Neuronal stem cell (in vitro differentiated cells): Measurements from ENCODE around the gene TMEM176B.

Experiments
- DNase-seq: peaks from one replicate; pipeline ENCODE4 v3.0.0-alpha.2; 2013; ENCODE audit warnings: low spot score
- H2AFZ ChIP-seq: one replicate; pipeline ENCODE4 v1.6.1; 2013; ENCODE audit warnings: mild to moderate bottlenecking, low read length, inconsistent platforms
- H2AK5ac ChIP-seq: 2 replicates; pipeline ENCODE4 v1.6.1; 2013; ENCODE audit warnings: low read depth, mild to moderate bottlenecking, inconsistent platforms, low read length, moderate library complexity, mixed read lengths
- H2BK120ac ChIP-seq: 2 replicates; pipeline ENCODE4 v1.6.1; 2013; ENCODE audit warnings: low read depth, mild to moderate bottlenecking, inconsistent platforms, low read length, moderate library complexity, mixed read lengths
- H2BK12ac ChIP-seq: one replicate; pipeline ENCODE4 v1.6.1; 2013; ENCODE audit warnings: low read length, inconsistent platforms
- H2BK15ac ChIP-seq: 2 replicates; pipeline ENCODE4 v1.6.1; 2013; ENCODE audit warnings: mild to moderate bottlenecking, low read length, inconsistent platforms, mixed read lengths
- H2BK5ac ChIP-seq: one replicate; pipeline ENCODE4 v1.6.1; 2013; ENCODE audit warnings: inconsistent platforms, mild to moderate bottlenecking, low read length, moderate library complexity
- H3K14ac ChIP-seq: one replicate; pipeline ENCODE4 v1.6.1; 2013; ENCODE audit warnings: low read length, inconsistent platforms
- H3K18ac ChIP-seq: 2 replicates; pipeline ENCODE4 v1.6.1; 2013; ENCODE audit warnings: low read length, inconsistent platforms
- H3K23ac ChIP-seq: 2 replicates; pipeline ENCODE4 v1.6.1; 2013; ENCODE audit warnings: low read depth, mild to moderate bottlenecking, mixed read lengths, low read length, inconsistent platforms; ENCODE audit not compliant: poor library complexity
- H3K27ac ChIP-seq: replicated peaks from 3 replicates; pipeline ENCODE4 v1.5.1; 2013; ENCODE audit warnings: low read length, inconsistent platforms
- H3K27me3 ChIP-seq, 3 experiments: 2 replicates each; pipeline ENCODE4 v1.6.1; 2013; ENCODE audit warnings: low read length in 3 of 3, mild to moderate bottlenecking in 2 of 3, inconsistent platforms in 1 of 3, low read depth in 1 of 3, mixed read lengths in 1 of 3, moderate library complexity in 1 of 3; ENCODE audit not compliant: control insufficient read depth in 3 of 3, insufficient read depth in 3 of 3
- H3K36me3 ChIP-seq, 2 donors: replicated peaks in 1 of 2; 2 replicates each; pipeline ENCODE4 v1.6.1; 2013; ENCODE audit warnings: low read length in 2 of 2; ENCODE audit not compliant: control insufficient read depth in 2 of 2, insufficient read depth in 2 of 2
- H3K4ac ChIP-seq: 2 replicates; pipeline ENCODE4 v1.6.1; 2013; ENCODE audit warnings: inconsistent platforms, mild to moderate bottlenecking, low read length, moderate library complexity
- H3K4me1 ChIP-seq, 2 donors: 1 replicate in 1 of 2; 2 replicates in 1 of 2; pipeline ENCODE4 v1.6.1; 2013; ENCODE audit warnings: low read length in 2 of 2, low read depth in 1 of 2; ENCODE audit not compliant: control insufficient read depth in 2 of 2, insufficient read depth in 1 of 2
- H3K4me2 ChIP-seq: one replicate; pipeline ENCODE4 v1.6.1; 2013; ENCODE audit warnings: mild to moderate bottlenecking, low read length, inconsistent platforms; ENCODE audit not compliant: insufficient read depth, poor library complexity, severe bottlenecking
- H3K4me3 ChIP-seq, 2 donors: 2 replicates each; pipeline ENCODE4 v1.5.1; 2013; ENCODE audit warnings: low read length in 2 of 2, mild to moderate bottlenecking in 2 of 2, inconsistent platforms in 1 of 2, moderate library complexity in 1 of 2
- H3K79me1 ChIP-seq: one replicate; pipeline ENCODE4 v1.6.1; 2013; ENCODE audit warnings: low read depth, mild to moderate bottlenecking, inconsistent platforms, low read length, moderate library complexity
- H3K9ac ChIP-seq: one replicate; pipeline ENCODE4 v1.6.1; 2013; ENCODE audit warnings: mild to moderate bottlenecking, low read depth, low read length, inconsistent platforms; ENCODE audit not compliant: poor library complexity
- H3K9me3 ChIP-seq, 2 donors: replicated peaks in 1 of 2; 2 replicates each; pipeline versions ENCODE3 to v1.6.1; 2013; ENCODE audit warnings: low read length in 2 of 2, mild to moderate bottlenecking in 2 of 2, inconsistent platforms in 1 of 2, low read depth in 1 of 2, mixed read lengths in 1 of 2, moderate library complexity in 1 of 2; ENCODE audit not compliant: control insufficient read depth in 2 of 2, insufficient read depth in 1 of 2
- H4K8ac ChIP-seq: one replicate; pipeline ENCODE4 v1.6.1; 2013; ENCODE audit warnings: low read depth, mild to moderate bottlenecking, inconsistent platforms, low read length, moderate library complexity
- H4K91ac ChIP-seq: one replicate; pipeline ENCODE4 v1.6.1; 2013; ENCODE audit warnings: low read length, low read depth, mild to moderate bottlenecking, inconsistent platforms; ENCODE audit not compliant: poor library complexity
- WGBS, 2 donors: extraction: QIAGEN DNeasy Blood & Tissue Kit; methylation state at CpG; one replicate each; pipeline ENCODE4 v1.1.7; 2013; ENCODE audit warnings: missing lambda C conversion rate in 2 of 2, mixed read lengths in 1 of 2; ENCODE audit not compliant: insufficient read length in 2 of 2, insufficient replicate concordance in 1 of 2; ENCODE audit errors: extremely low coverage in 2 of 2; 5-methylcytosine and 5-hydroxymethylcytosine counted together

Gene TMEM176B

GRCh38 chr7:150804802-150805201 is 4.6 kb upstream of the TMEM176B start:
- no peak overlapping the region for H3K4me3 ChIP-seq
- no peak overlapping the region for H3K14ac ChIP-seq
- no peak overlapping the region for H3K4ac ChIP-seq
- no peaks in the 10 kb centered on the region for H3K36me3 ChIP-seq
- no peaks in the 10 kb centered on the region for H3K79me1 ChIP-seq
- no CpG with 5 or more reads among the region's 5 CpGs for WGBS, 2 donors
- no peak overlapping the region for H3K4me2 ChIP-seq
- no peak overlapping the region for H2BK5ac ChIP-seq
- no peak for DNase-seq
- H2BK120ac ChIP-seq: no peak overlapping the region
- no peak overlapping the region for H2AK5ac ChIP-seq
- no peak overlapping the region for H3K18ac ChIP-seq
- no peak overlapping the region for H2BK15ac ChIP-seq
- H2AFZ ChIP-seq: no peak overlapping the region
- peaks cover 0 to 2% of the 10 kb centered on the region in 2 donors for H3K4me1 ChIP-seq
- no peak overlapping the region for H3K23ac ChIP-seq
- peaks cover 0 to 2% of the 10 kb centered on the region in 2 donors for H3K9me3 ChIP-seq
- no peak overlapping the region for H4K8ac ChIP-seq
- H3K9ac ChIP-seq: no peak overlapping the region
- H3K27me3 ChIP-seq: peaks cover 13 to 40% (median 25%) of the 10 kb centered on the region in 3 experiments
- H4K91ac ChIP-seq: no peak overlapping the region
- no peak overlapping the region for H3K27ac ChIP-seq
- no peak overlapping the region for H2BK12ac ChIP-seq

DNA sequence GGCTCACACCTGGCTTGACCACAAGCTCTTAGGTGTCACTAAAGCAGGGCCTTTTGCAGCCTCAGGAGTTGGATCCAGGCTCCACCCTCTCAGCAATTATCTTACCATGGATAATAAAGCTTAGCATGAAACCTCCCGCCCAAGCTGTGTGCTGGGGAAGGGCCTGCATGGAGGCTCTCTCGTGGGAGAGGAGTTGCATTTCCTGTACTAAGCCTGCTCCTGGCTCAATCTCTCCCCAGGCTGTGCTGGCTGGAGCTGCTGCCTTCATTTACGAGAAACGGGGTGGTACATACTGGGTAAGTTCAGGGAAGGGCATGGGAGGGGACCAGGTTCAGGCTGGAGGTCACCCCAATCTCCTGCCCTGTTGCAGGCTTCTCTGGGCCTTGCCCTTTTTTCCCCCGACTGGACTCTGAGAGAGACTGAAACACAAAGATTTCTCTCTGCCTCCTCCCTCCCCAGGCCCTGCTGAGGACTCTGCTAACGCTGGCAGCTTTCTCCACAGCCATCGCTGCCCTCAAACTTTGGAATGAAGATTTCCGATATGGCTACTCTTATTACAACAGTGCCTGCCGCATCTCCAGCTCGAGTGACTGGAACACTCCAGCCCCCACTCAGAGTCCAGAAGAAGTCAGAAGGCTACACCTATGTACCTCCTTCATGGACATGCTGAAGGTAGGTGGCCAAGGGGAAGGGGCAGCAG is 3.1 kb upstream of the TMEM176B start:
- Histone ChIP-seq H3K36me3 (no peaks in the 10 kb centered on the region), H3K23ac (no peak overlapping the region), H3K18ac (no peak overlapping the region), H2AK5ac (no peak overlapping the region), H2AFZ (no peak overlapping the region), H3K4me2 (no peak overlapping the region), H3K9me3 (peaks cover 0 to 2% of the 10 kb centered on the region in 2 donors), H4K91ac (no peak overlapping the region), H3K9ac (no peak overlapping the region), H3K14ac (no peak overlapping the region), H2BK120ac (no peak overlapping the region), H4K8ac (no peak overlapping the region), H3K4me1 (peaks cover 0 to 2% of the 10 kb centered on the region in 2 donors), H3K4me3 (no peak overlapping the region), H3K27me3 (peaks cover 13 to 55% (median 35%) of the 10 kb centered on the region in 3 experiments), H2BK5ac (no peak overlapping the region), H2BK12ac (no peak overlapping the region), H3K79me1 (no peaks in the 10 kb centered on the region), H2BK15ac (no peak overlapping the region), H3K27ac (no peak overlapping the region), H3K4ac (no peak overlapping the region)
- DNase-seq: no peak
- WGBS, 2 donors: no CpG with 5 or more reads among the region's 10 CpGs

- Histone ChIP-seq H2AK5ac (no peak overlapping the region), H3K18ac (no peak overlapping the region), H3K9me3 (no peaks in the 10 kb centered on the region), H3K27ac (no peak overlapping the region), H3K27me3 (peaks cover 13 to 63% (median 35%) of the 10 kb centered on the region in 3 experiments), H3K4me1 (peaks cover 0 to 2% of the 10 kb centered on the region in 2 donors), H3K4me3 (no peak overlapping the region), H3K4me2 (no peak overlapping the region), H2AFZ (no peak overlapping the region), H2BK12ac (no peak overlapping the region), H3K23ac (no peak overlapping the region), H3K36me3 (no peaks in the 10 kb centered on the region), H3K14ac (no peak overlapping the region), H3K9ac (no peak overlapping the region), H3K79me1 (no peaks in the 10 kb centered on the region), H4K8ac (no peak overlapping the region), H3K4ac (no peak overlapping the region), H2BK120ac (no peak overlapping the region), H2BK15ac (no peak overlapping the region), H4K91ac (no peak overlapping the region), H2BK5ac (no peak overlapping the region)
- no CpG with 5 or more reads among the region's 12 CpGs for WGBS, 2 donors
- no peak for DNase-seq
Observed at GRCh38 chr7:150801946-150802771, 2.0 kb upstream of the TMEM176B start.
